Measurements from ENCODE around the gene SNPH. TPM values are rescaled to one million over a fixed set of nuclear protein-coding genes. Genes with fewer than 3 reads are reported as not detected.
A peak's percentile ranks its signal among the peaks of the same experiment; 100 is the strongest.

The SNPH gene
- total RNA-seq, 4 donors from 2014 or later, result 9.6 to 29.5 (median 17.3) TPM

- DNase-seq (ENCODE audit: extremely low spot score), result no peak
- no peaks in the 10 kb centered on the region for H3K36me3 ChIP-seq
- no peak overlapping the region for H3K4me3 ChIP-seq
- peak overlapping the region in 1 of 4 donors; percentile 62 for H3K27ac ChIP-seq (replicated peaks in 1 of 4)
- TF ChIP-seq POLR2A (IDR thresholded peaks at IDR 0.05; ENCODE audit: low read depth) (no peak), EP300 (IDR thresholded peaks at IDR 0.05) (no peak), CTCF (IDR thresholded peaks at IDR 0.05) (no peak), POLR2AphosphoS5 (IDR thresholded peaks at IDR 0.05) (no peak)
- intact Hi-C loops (cut with DNase I), result no loop called here
- 59% methylated on average over 16 of the region's 17 CpGs for WGBS
- H3K27me3 ChIP-seq, result peaks cover 0 to 9% (median 0%) of the 10 kb centered on the region in 4 donors
- peaks cover 16 to 31% (median 24%) of the 10 kb centered on the region in 4 donors for H3K4me1 ChIP-seq
- H3K9me3 ChIP-seq, result no peaks in the 10 kb centered on the region
Measured at GRCh38 chr20:1320902-1321653, 55.0 kb downstream of the SNPH start.

- TF ChIP-seq CTCF (IDR thresholded peaks at IDR 0.05) (no peak), POLR2A (IDR thresholded peaks at IDR 0.05; ENCODE audit: low read depth) (no peak), EP300 (IDR thresholded peaks at IDR 0.05) (no peak), POLR2AphosphoS5 (IDR thresholded peaks at IDR 0.05) (no peak)
- no peak for DNase-seq (ENCODE audit: extremely low spot score)
- no peaks in the 10 kb centered on the region for H3K9me3 ChIP-seq
- peak overlapping the region in 3 of 4 donors; percentile 46 to 63 (median 62) for H3K27ac ChIP-seq (replicated peaks in 1 of 4)
- H3K27me3 ChIP-seq, result peaks cover 0 to 9% (median 0%) of the 10 kb centered on the region in 4 donors
- intact Hi-C loops (cut with DNase I), result no loop called here
- no peak overlapping the region for H3K4me3 ChIP-seq
- peaks cover 21 to 36% (median 29%) of the 10 kb centered on the region in 4 donors for H3K4me1 ChIP-seq
- WGBS, result 43% methylated on average over 4 of the region's 4 CpGs
- H3K36me3 ChIP-seq, result no peaks in the 10 kb centered on the region
Measured at GRCh38 chr20:1321654-1321939, 55.5 kb downstream of the SNPH start.

- peak overlapping the region; percentile 46 to 99 (median 96) for H3K27ac ChIP-seq (replicated peaks in 1 of 4)
- intact Hi-C loops (cut with DNase I), result no loop called here
- no peaks in the 10 kb centered on the region for H3K9me3 ChIP-seq
- no peak overlapping the region for H3K4me3 ChIP-seq
- TF ChIP-seq POLR2AphosphoS5 (IDR thresholded peaks at IDR 0.05) (peak; percentile 67 to 71), EP300 (IDR thresholded peaks at IDR 0.05) (no peak), POLR2A (IDR thresholded peaks at IDR 0.05; ENCODE audit: low read depth) (no peak), CTCF (IDR thresholded peaks at IDR 0.05) (no peak)
- H3K36me3 ChIP-seq, result no peaks in the 10 kb centered on the region
- WGBS, result 65% methylated on average over 11 of the region's 11 CpGs
- peaks cover 0 to 9% (median 0%) of the 10 kb centered on the region in 4 donors for H3K27me3 ChIP-seq
- no peak for DNase-seq (ENCODE audit: extremely low spot score)
- H3K4me1 ChIP-seq, result peaks cover 32 to 47% (median 40%) of the 10 kb centered on the region in 4 donors
Measured at GRCh38 chr20:1322511-1323245, 56.6 kb downstream of the SNPH start.

GRCh38 chr20:1323256-1323655, 57.2 kb downstream of the SNPH start:
- TF ChIP-seq CTCF (IDR thresholded peaks at IDR 0.05) (no peak), POLR2AphosphoS5 (IDR thresholded peaks at IDR 0.05) (no peak), EP300 (IDR thresholded peaks at IDR 0.05) (no peak), POLR2A (IDR thresholded peaks at IDR 0.05; ENCODE audit: low read depth) (no peak)
- no peaks in the 10 kb centered on the region for H3K9me3 ChIP-seq
- peak overlapping the region; percentile 46 to 99 (median 96) for H3K27ac ChIP-seq (replicated peaks in 1 of 4)
- H3K36me3 ChIP-seq, result no peaks in the 10 kb centered on the region
- no peak overlapping the region for H3K4me3 ChIP-seq
- peaks cover 0 to 9% (median 0%) of the 10 kb centered on the region in 4 donors for H3K27me3 ChIP-seq
- 62% methylated on average over 6 of the region's 6 CpGs for WGBS
- intact Hi-C loops (cut with DNase I), result no loop called here
- DNase-seq (ENCODE audit: extremely low spot score), result no peak
- H3K4me1 ChIP-seq, result peaks cover 38 to 52% (median 46%) of the 10 kb centered on the region in 4 donors

All from esophagus muscularis mucosa (tissue), 4 donors.